SK-N-SH treated with all-trans-retinoic acid at 6 μM for 48 hours (cell line): ENCODE results near the gene ENTREP3.

Source experiments
- ATAC-seq: fragments of 200-7000 bp; cut with Tn5 transposase; 3 replicates; pipeline ENCODE4 v1.9.1; 2020; ENCODE audit warnings: mild to moderate bottlenecking, moderate library complexity
- ARNTL ChIP-seq: fragments of 450-650 bp; formaldehyde crosslinking; IDR thresholded peaks from 2 replicates; pipeline ENCODE4 v1.5.0; 2020; ENCODE audit warnings: low read depth, mild to moderate bottlenecking, moderate library complexity, borderline replicate concordance
- BACH2 ChIP-seq: fragments of 250-450 bp; sonication (Bioruptor Pico); IDR thresholded peaks from 2 replicates; pipeline ENCODE4 v1.9.0; 2021; ENCODE audit warnings: mild to moderate bottlenecking, borderline replicate concordance
- CREB5 ChIP-seq: fragments of 250-450 bp; sonication (Bioruptor Pico); IDR thresholded peaks from 2 replicates; pipeline ENCODE4 v1.5.1; 2020; ENCODE audit warnings: low read depth, mild to moderate bottlenecking, moderate library complexity
- CSDC2 ChIP-seq: fragments of 250-450 bp; sonication (Bioruptor Pico); IDR thresholded peaks from 2 replicates; pipeline ENCODE4 v1.5.0; 2020; ENCODE audit warnings: mild to moderate bottlenecking, moderate library complexity
- CSRNP3 ChIP-seq: fragments of 250-450 bp; sonication (Bioruptor Pico); IDR thresholded peaks from 2 replicates; pipeline ENCODE4 v1.5.1; 2021; ENCODE audit warnings: mild to moderate bottlenecking, moderate library complexity
- GLIS3 ChIP-seq: fragments of 250-450 bp; sonication (Bioruptor Pico); IDR thresholded peaks from 2 replicates; pipeline ENCODE4 v1.5.0; 2020; ENCODE audit warnings: mild to moderate bottlenecking, moderate library complexity
- ISL1 ChIP-seq: fragments of 250-450 bp; sonication (Bioruptor Pico); IDR thresholded peaks from 2 replicates; pipeline ENCODE4 v2.1.2; 2022; ENCODE audit warnings: mild to moderate bottlenecking, moderate library complexity
- OSR1 ChIP-seq: fragments of 250-450 bp; sonication (Bioruptor Pico); IDR thresholded peaks from 2 replicates; pipeline ENCODE4 v1.8.0; 2022; ENCODE audit warnings: moderate library complexity, mild to moderate bottlenecking, inconsistent platforms
- PATZ1 ChIP-seq: fragments of 250-450 bp; sonication (Bioruptor Pico); IDR thresholded peaks from 2 replicates; pipeline ENCODE4 v1.8.0; 2020; ENCODE audit warnings: mild to moderate bottlenecking, moderate library complexity, borderline replicate concordance
- POU6F1 ChIP-seq: fragments of 250-450 bp; sonication (Bioruptor Pico); IDR thresholded peaks from 2 replicates; pipeline ENCODE4 v1.8.0; 2021; ENCODE audit warnings: low read depth, mild to moderate bottlenecking, moderate library complexity, borderline replicate concordance
- PPARA ChIP-seq: fragments of 250-450 bp; sonication (Bioruptor Pico); IDR thresholded peaks from 2 replicates; pipeline ENCODE4 v1.5.0; 2020; ENCODE audit warnings: mild to moderate bottlenecking, borderline replicate concordance
- RARB ChIP-seq: fragments of 250-450 bp; sonication (Bioruptor Pico); IDR thresholded peaks from 2 replicates; pipeline ENCODE4 v1.8.0; 2021; ENCODE audit warnings: mild to moderate bottlenecking, moderate library complexity
- SNAI2 ChIP-seq: fragments of 250-450 bp; sonication (Bioruptor Pico); IDR thresholded peaks from 2 replicates; pipeline ENCODE4 v1.5.0; 2020; ENCODE audit warnings: mild to moderate bottlenecking, moderate library complexity
- TCF4 ChIP-seq: fragments of 250-450 bp; sonication (Bioruptor Pico); IDR thresholded peaks from 2 replicates; pipeline ENCODE4 v1.8.0; 2021; ENCODE audit warnings: mild to moderate bottlenecking, moderate library complexity, borderline replicate concordance
- TSHZ2 ChIP-seq: fragments of 250-450 bp; sonication (Bioruptor Pico); IDR thresholded peaks from 2 replicates; pipeline ENCODE4 v1.5.0; 2020; ENCODE audit warnings: mild to moderate bottlenecking, moderate library complexity
- ZFP3 ChIP-seq: fragments of 250-450 bp; sonication (Bioruptor Pico); IDR thresholded peaks from 2 replicates; pipeline ENCODE4 v1.5.0; 2020; ENCODE audit warnings: mild to moderate bottlenecking, moderate library complexity
- ZFP30 ChIP-seq: fragments of 450-650 bp; formaldehyde crosslinking; IDR thresholded peaks from 2 replicates; pipeline ENCODE4 v1.5.0; 2022; ENCODE audit warnings: mild to moderate bottlenecking, moderate library complexity
- ZNF70 ChIP-seq: fragments of 450-650 bp; formaldehyde crosslinking; IDR thresholded peaks from 2 replicates; pipeline ENCODE4 v1.5.0; 2020; ENCODE audit warnings: mild to moderate bottlenecking, moderate library complexity
- ZNF8 ChIP-seq: fragments of 450-650 bp; formaldehyde crosslinking; IDR thresholded peaks from 2 replicates; pipeline ENCODE4 v1.5.0; 2020; ENCODE audit warnings: mild to moderate bottlenecking, moderate library complexity

Gene ENTREP3

GRCh38 chr1:155242805-155243358 lies 12.4 kb downstream of the ENTREP3 start (continued):
- no peak for TF ChIP-seq CSRNP3 (CRISPR knock-in tag)
- no peak for TF ChIP-seq ZFP3

- no peak for ATAC-seq
Measured at GRCh38 chr1:155241841-155242264, 13.4 kb downstream of the ENTREP3 start.

More at GRCh38 chr1:155241841-155242264, 13.4 kb downstream of the ENTREP3 start:
- TF ChIP-seq ZNF8 (CRISPR knock-in tag) (no peak), TCF4 (CRISPR knock-in tag) (no peak), CREB5 (CRISPR knock-in tag) (no peak), CSRNP3 (CRISPR knock-in tag) (no peak), TSHZ2 (CRISPR knock-in tag) (no peak), CSDC2 (CRISPR knock-in tag) (no peak), POU6F1 (no peak), GLIS3 (CRISPR knock-in tag) (no peak), PATZ1 (CRISPR knock-in tag) (no peak), SNAI2 (CRISPR knock-in tag) (no peak), OSR1 (CRISPR knock-in tag) (no peak), ZFP3 (no peak), RARB (CRISPR knock-in tag) (no peak), BACH2 (CRISPR knock-in tag) (no peak), ISL1 (CRISPR knock-in tag) (no peak), ARNTL (CRISPR knock-in tag) (no peak), ZNF70 (CRISPR knock-in tag) (no peak), ZFP30 (CRISPR knock-in tag) (no peak), PPARA (CRISPR knock-in tag) (no peak)
